ENCODE data around the gene FAM9C.
"Not testable (repeated sequence)": the region's sequence is repeated elsewhere in the genome, so short reads cannot be mapped to it uniquely, and the experiment has no call there.

The FAM9C gene

GRCh38 chrX:13044441-13044840 lies at the start of gene FAM9C:
Gene FAM9C, minus strand, starts transcription at chrX:13044620. Its CDS starts 831 bp downstream, at chrX:13043789.
- no peak for DNase-seq

GRCh38 chrX:13093529-13094140 lies 49.2 kb upstream of the FAM9C start:
- no peak for DNase-seq

- DNase-seq: peak; percentile 60
Observed at GRCh38 chrX:13092455-13092941, 48.1 kb upstream of the FAM9C start.

- DNase-seq: no peak
Observed at GRCh38 chrX:13091111-13091765, 46.8 kb upstream of the FAM9C start.

- no peak for DNase-seq
Observed at GRCh38 chrX:13090339-13091110, 46.1 kb upstream of the FAM9C start.

GRCh38 chrX:13090027-13090338 lies 45.6 kb upstream of the FAM9C start:
- no peak for DNase-seq

GRCh38 chrX:13088156-13088487 lies 43.7 kb upstream of the FAM9C start:
- no peak for DNase-seq

- DNase-seq: peak; percentile 48
Observed at GRCh38 chrX:13087322-13088155, 43.1 kb upstream of the FAM9C start.

- not testable (repeated sequence) for DNase-seq
Observed at GRCh38 chrX:13086793-13087321, 42.4 kb upstream of the FAM9C start.

GRCh38 chrX:13086076-13086475 lies 41.7 kb upstream of the FAM9C start:
- DNase-seq: no peak

- DNase-seq: no peak
Observed at GRCh38 chrX:13085526-13085925, 41.1 kb upstream of the FAM9C start.

- no peak for DNase-seq
Observed at GRCh38 chrX:13084611-13085010, 40.2 kb upstream of the FAM9C start.

GRCh38 chrX:13083755-13084326 lies 39.4 kb upstream of the FAM9C start:
- DNase-seq: not testable (repeated sequence)

GRCh38 chrX:13082206-13083065 lies 38.0 kb upstream of the FAM9C start:
- no peak for DNase-seq

- no peak for DNase-seq
Observed at GRCh38 chrX:13081395-13082205, 37.2 kb upstream of the FAM9C start.

GRCh38 chrX:13080128-13080795 lies 35.8 kb upstream of the FAM9C start:
- DNase-seq: no peak

- DNase-seq: no peak
Observed at GRCh38 chrX:13078739-13079444, 34.5 kb upstream of the FAM9C start.

GRCh38 chrX:13077168-13077567 lies 32.7 kb upstream of the FAM9C start:
- DNase-seq: no peak

GRCh38 chrX:13076176-13076961 lies 31.9 kb upstream of the FAM9C start:
- no peak for DNase-seq
